Activated T-helper 1 cell treated with anti-CD3 and anti-CD28 coated beads, Interleukin-2, amount 50 U/mL, for 16 hours (primary cell): Measurements from ENCODE around the gene SERP1.

ENCODE experiments used
- DNase-seq, 2 donors: peaks; one replicate each; pipeline ENCODE4 v3.0.0-alpha.2; 2020; ENCODE audit warnings: low read depth in 1 of 2, low spot score in 1 of 2

The SERP1 gene

GRCh38 chr3:150546226-150547044 is at the start of gene SERP1, which contains the start of gene EIF2A:
Gene SERP1 (minus strand): TSS chr3:150546496. CDS start chr3:150546135, 361 bp downstream.
Gene EIF2A (plus strand): TSS chr3:150546787. CDS start chr3:150546803, 16 bp downstream.
- peak; percentile 98 to 99 for DNase-seq

GRCh38 chr3:150594150-150594549 is 47.9 kb upstream of the SERP1 start:
- no peak for DNase-seq

GRCh38 chr3:150589759-150590158 is 43.5 kb upstream of the SERP1 start:
- DNase-seq: no peak

GRCh38 chr3:150588027-150588830 is 41.9 kb upstream of the SERP1 start:
- DNase-seq: no peak

GRCh38 chr3:150583028-150583427 is 36.7 kb upstream of the SERP1 start:
- no peak for DNase-seq

GRCh38 chr3:150582620-150583019 is 36.3 kb upstream of the SERP1 start:
- DNase-seq: no peak

GRCh38 chr3:150581174-150581573 is 34.9 kb upstream of the SERP1 start:
- DNase-seq: no peak

GRCh38 chr3:150577855-150578254 is 31.6 kb upstream of the SERP1 start:
- no peak for DNase-seq

- DNase-seq: no peak
Observed at GRCh38 chr3:150567328-150567727, 21.0 kb upstream of the SERP1 start.

GRCh38 chr3:150564243-150564642 is 17.9 kb upstream of the SERP1 start:
- no peak for DNase-seq

- DNase-seq: no peak
Observed at GRCh38 chr3:150557725-150558124, 11.4 kb upstream of the SERP1 start.

GRCh38 chr3:150556792-150557191 is 10.5 kb upstream of the SERP1 start:
- no peak for DNase-seq

GRCh38 chr3:150555859-150556436 is 9.7 kb upstream of the SERP1 start:
- no peak for DNase-seq

GRCh38 chr3:150547045-150547741 is 897 bp upstream of the SERP1 start:
- no peak for DNase-seq

- DNase-seq: peak; percentile 13 to 27
Observed at GRCh38 chr3:150545419-150546225, 674 bp downstream of the SERP1 start.

GRCh38 chr3:150544726-150545125 is 1.6 kb downstream of the SERP1 start:
- no peak for DNase-seq

GRCh38 chr3:150544041-150544440 is 2.3 kb downstream of the SERP1 start:
- no peak for DNase-seq

GRCh38 chr3:150543531-150543930 is 2.8 kb downstream of the SERP1 start:
- no peak for DNase-seq

GRCh38 chr3:150543128-150543527 is 3.2 kb downstream of the SERP1 start:
- DNase-seq: no peak

GRCh38 chr3:150540991-150541390 is 5.3 kb downstream of the SERP1 start:
- DNase-seq: no peak
